ENCODE results near the gene DENND1C.

Gene DENND1C

DNA sequence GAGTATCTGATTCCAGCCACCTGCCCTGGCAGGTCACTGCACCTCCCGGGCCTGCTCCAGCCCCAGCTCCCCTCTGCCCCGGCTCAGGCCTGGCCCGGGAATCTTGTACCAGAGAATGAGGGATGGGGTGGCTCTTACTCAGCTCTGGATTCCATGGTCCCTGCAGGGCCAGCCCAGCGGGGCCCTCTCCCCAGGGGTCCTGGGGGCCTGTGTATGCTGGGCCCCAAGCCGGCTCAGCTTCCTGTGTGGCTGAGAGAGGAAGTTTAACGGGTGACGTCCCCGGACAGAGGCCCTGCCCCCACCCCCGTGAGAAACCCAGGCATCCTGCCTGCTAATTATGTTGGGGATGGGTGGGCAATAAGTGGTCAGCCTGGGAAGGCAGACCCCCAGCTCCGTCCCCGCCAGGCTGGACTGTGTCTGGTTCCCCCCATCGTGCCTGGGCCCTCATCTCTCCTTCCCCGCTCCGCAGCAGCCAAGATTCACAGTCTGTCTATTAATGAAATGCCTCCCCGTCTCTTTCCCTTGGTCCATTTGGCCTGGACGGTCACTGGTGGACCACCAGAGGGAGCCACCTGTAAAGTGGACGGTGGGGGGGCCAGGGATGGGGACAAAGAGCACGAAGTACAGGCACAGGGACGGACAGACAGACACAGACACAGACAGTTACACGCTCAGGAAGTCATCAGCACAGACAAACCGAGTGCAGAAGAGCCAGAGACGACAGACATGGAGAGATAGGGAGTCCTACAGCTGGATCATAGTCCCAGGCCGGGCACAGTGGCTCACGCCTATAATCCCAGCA, at the start of gene DENND1C:
Gene DENND1C (minus strand): TSS at position 247 of the 802 bp plus-strand sequence. CDS start 92 bp downstream, at position 155.
- in situ Hi-C loops (cut with MboI; ENCODE audit: low sequenced_read_pairs), result no loop called here

DNA sequence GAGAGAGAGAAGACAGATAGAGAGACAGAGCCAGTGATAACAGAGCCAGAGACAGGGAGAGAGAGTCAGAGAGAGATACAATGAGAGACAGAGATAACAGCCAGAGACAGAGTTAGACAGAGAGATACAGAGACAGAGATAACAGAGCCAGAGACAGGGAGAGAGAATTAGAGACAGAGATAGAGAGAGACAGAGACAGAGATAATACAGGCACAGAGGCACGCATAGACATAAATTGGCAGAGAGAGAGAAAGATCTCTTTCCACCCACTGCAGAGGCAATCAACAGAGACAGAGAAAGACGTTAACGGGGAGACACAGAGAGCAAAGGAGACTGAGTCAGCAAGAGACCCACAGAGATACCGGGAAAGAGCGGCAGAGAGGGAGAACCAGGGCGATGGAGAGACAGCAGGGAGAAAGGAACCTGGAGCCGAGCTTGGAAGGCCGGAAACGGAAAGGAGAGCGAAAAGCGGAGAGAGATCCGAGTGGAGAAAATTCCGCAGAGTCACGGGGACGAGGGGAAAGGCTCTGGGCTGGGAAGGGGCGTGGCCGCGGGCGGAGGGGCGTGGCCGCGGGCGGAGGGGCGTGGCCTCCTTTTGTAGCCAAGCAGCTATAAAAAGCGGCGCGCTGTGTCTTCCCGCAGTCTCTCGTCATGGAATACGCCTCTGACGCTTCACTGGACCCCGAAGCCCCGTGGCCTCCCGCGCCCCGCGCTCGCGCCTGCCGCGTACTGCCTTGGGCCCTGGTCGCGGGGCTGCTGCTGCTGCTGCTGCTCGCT, 49.0 kb upstream of the DENND1C start, which contains the start of gene TNFSF9:
Gene TNFSF9 (plus strand): TSS at position 641 of the 777 bp plus-strand sequence. CDS start 11 bp downstream, at position 652.
- in situ Hi-C loops (cut with MboI; ENCODE audit: low sequenced_read_pairs), result no loop called here

- in situ Hi-C loops (cut with MboI; ENCODE audit: low sequenced_read_pairs), result no loop called here
These were observed 48.4 kb upstream of the DENND1C start for GRCh38 chr19:6529937-6530385.

GRCh38 chr19:6529351-6529750, 47.8 kb upstream of the DENND1C start:
- in situ Hi-C loops (cut with MboI; ENCODE audit: low sequenced_read_pairs), result no loop called here

- in situ Hi-C loops (cut with MboI; ENCODE audit: low sequenced_read_pairs), result no loop called here
These were observed 47.0 kb upstream of the DENND1C start for GRCh38 chr19:6528544-6529121.

DNA sequence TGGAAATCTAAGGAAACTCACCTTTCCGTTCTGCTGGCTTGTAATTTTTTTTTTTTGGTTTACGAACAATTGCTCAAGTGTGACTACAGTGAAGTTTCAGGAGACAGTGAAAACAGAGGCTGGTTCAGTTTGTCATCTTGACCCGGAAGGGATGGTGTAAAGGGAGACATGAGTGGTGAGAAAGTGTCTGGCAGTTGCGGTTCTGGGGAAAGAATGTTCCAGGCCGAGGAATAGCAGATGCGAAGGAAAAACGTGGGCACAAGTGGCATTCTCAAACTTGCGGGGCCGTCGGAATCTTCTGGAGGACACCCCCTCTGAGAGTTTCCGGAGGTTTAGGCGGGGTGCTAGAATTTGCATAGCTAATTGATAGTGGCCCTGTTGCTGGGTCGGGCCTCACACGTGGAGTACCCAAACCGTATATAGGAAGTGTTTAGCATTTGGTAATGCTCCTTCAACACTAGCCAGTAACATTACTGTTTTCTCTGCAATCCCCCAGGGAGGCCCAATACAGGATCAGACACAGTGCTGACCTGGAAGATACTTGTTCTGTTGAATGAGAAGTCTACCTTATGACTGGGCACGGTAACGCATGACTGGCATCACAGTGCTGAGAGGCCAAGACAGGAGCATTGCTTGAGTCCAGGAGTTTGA, 46.4 kb upstream of the DENND1C start:
- in situ Hi-C loops (cut with MboI; ENCODE audit: low sequenced_read_pairs), result no loop called here

DNA sequence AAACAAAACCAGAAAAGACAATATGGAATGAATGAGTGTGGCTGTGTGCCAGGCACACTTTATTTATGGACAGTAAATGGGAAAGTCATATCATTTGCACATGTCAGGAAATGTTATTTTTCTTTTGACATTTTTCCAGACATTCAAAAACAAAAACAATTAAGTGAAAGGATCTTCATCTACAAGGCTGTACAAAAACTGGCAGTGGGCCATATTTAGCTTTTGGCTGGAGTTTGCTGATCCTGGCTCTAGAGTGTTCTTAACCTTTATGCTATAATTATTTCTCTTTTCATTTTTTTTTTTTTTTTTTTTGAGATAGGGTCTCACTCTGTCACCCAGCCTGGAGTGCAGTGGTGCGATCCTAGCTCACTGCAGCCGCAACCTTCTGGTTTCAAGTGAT, 42.7 kb upstream of the DENND1C start:
- in situ Hi-C loops (cut with MboI; ENCODE audit: low sequenced_read_pairs), result no loop called here

DNA sequence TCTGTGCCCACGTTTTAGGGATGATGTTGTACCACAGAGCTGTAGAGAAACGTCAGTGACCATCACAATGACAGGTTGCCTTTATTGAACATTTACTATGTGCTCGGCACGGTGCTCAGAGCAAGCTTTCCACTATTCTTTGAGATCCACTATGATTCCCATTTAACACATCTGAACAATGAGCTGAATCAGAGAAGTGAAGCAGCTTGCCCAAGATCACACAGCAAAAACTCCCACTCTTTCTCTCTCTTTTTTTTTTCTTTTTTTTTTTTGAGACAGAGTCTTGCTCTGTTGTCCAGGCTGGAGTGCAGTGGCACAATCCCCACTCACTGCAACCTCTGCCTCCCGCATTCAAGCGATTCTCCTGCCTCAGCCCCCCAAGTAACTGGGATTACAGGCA, 41.1 kb upstream of the DENND1C start:
- in situ Hi-C loops (cut with MboI; ENCODE audit: low sequenced_read_pairs), result no loop called here

- in situ Hi-C loops (cut with MboI; ENCODE audit: low sequenced_read_pairs), result no loop called here
These were observed 40.4 kb upstream of the DENND1C start for GRCh38 chr19:6521718-6522646.

GRCh38 chr19:6519289-6519688, 37.7 kb upstream of the DENND1C start:
- in situ Hi-C loops (cut with MboI; ENCODE audit: low sequenced_read_pairs), result no loop called here

DNA sequence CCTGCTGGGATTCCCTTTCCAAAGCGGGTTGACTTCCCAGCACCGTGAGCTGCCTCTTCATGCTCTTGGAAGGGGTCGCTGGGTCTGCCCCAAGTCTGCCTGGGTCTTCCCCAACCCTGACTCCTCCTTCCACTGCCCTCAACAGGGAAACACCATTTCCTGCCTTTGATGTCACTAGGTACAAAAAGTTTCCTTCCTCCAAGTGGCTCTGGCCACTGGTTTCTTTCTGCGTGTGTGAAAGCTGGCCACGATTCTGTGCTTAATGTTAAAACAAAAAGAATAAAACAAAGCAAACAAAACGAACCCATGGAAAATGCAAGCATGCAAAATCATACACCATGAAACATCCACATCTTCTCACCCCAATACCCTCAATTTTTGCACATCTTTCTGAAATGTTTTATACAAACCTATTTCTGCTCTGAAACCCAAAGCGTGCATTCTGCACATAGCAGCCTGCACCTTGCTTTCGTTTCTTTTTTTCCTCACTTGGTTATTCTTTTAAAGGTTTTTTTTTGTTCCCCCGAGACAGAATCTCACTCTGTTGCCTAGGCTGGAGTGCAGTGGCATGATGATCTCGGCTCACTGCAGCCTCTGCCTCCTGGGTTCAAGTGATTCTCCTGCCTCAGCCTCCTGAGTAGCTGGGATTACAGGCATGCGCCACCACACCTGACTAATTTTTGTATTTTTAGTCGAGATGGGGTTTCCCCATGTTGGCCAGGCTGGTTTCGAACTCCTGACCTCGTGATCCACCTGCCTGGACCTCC, 36.7 kb upstream of the DENND1C start:
- in situ Hi-C loops (cut with MboI; ENCODE audit: low sequenced_read_pairs), result no loop called here

- in situ Hi-C loops (cut with MboI; ENCODE audit: low sequenced_read_pairs), result no loop called here
These were observed 35.2 kb upstream of the DENND1C start for GRCh38 chr19:6516659-6517291.

DNA sequence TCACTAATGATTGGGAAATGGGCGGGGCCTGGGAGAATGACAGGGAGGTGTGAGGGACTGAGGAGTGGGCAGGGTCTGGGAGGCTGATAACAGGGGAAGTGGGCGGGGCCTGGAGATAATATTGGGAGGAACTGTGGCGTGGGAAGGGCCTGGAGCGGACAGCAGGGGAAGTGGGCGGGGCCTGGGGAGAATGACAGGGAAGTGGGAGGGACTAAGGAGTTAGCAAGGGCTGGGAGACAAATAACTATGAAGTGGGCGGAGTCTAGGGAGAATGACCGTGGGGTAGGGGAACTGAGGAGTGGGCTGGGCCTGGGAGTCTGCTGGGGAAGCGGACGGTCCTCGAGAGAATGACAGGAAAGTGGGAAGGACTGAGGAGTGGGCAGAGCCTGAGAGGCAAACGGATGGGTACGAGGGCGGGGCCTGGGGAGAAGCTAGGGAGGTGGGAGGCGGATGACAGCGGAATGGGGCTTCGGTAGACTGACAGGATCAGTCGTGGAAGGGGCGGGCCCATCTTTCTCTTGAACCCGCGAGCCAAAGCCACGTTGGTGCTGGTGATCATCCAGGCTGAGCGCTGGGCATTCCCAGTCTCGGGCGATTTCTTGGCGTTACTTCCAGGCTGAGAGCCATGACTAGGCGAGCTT, 34.6 kb upstream of the DENND1C start:
- in situ Hi-C loops (cut with MboI; ENCODE audit: low sequenced_read_pairs), result no loop called here

- in situ Hi-C loops (cut with MboI; ENCODE audit: low sequenced_read_pairs), result no loop called here
These were observed 33.4 kb upstream of the DENND1C start for GRCh38 chr19:6514926-6515544.

DNA sequence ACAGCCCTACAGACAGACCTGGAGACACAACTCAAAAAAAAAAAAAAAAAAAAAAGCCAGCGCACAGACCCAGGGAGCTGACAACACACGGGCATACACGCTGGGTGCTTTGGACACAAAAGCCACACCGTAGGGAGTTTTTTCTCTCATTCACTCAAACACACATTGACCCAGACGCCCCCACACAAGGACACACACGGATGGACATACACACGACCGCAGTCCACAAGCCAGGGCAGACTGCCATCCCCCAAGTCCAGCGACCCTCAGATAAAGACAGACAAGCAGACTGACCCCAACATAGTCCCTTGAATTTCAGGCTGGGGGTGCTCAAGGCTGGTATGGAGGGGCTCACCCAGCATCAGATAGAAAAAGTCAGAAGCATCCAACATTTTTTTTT, 32.5 kb upstream of the DENND1C start:
- in situ Hi-C loops (cut with MboI; ENCODE audit: low sequenced_read_pairs), result no loop called here

DNA sequence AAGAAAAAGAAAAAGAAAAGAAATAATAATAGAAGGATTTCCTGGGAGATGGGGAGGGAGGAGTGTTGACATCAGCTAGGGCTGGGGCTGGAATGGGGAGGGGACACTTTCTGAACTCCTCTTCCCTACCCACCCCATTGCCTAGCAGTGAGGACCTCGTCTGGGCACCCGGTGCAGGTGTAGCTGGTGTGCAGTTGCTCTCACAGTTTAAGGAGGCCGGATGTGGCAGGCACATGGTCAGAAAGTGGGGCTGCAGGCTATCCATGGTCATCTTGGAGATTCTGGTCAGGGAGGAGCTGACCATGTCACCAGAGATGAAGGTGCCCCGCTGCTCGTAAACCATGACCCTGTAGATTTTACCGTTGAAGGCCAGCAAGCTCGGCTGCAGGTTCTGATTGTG, 29.0 kb upstream of the DENND1C start:
- in situ Hi-C loops (cut with MboI; ENCODE audit: low sequenced_read_pairs), result no loop called here

GRCh38 chr19:6509118-6509971, 27.8 kb upstream of the DENND1C start:
- in situ Hi-C loops (cut with MboI; ENCODE audit: low sequenced_read_pairs), result no loop called here
